IMR-90 (cell line): ENCODE data around the gene GHR. TPM values are rescaled to one million over a fixed set of nuclear protein-coding genes. Genes with fewer than 3 reads are reported as not detected.

ENCODE experiments used
- ATAC-seq: fragments of 200-7000 bp; cut with Tn5 transposase; 2 replicates; pipeline ENCODE4 v1.9.1; 2020; ENCODE audit warnings: low read depth, mild to moderate bottlenecking, moderate library complexity
- BruUV-seq: library from RNA; stranded (reverse); fragments of 400-500 nt; replicated peaks from 2 replicates; lab custom pipeline; 2021; lab: Mats Ljungman, UMichigan
- CTCF ChIA-PET: fragments of 300-600 bp; formaldehyde crosslinking; extraction: SDS; loops from one replicate; lab custom pipeline; 2021; ENCODE audit warnings: antibody characterized with exemption; lab: Yijun Ruan, JAX
- POLR2A ChIA-PET: fragments of 300-600 bp; sonication (Branson Sonifier 250); formaldehyde crosslinking; loops from one replicate; lab custom pipeline; 2022; ENCODE audit warnings: antibody characterized with exemption; ENCODE audit not compliant: unreplicated experiment; lab: Charles Lee
- DNase-seq: peaks from one replicate; pipeline ENCODE4 v3.0.0; 2013
- H2AFZ ChIP-seq: replicated peaks from 2 replicates; pipeline ENCODE3; 2013; ENCODE audit warnings: low read length, mild to moderate bottlenecking; ENCODE audit not compliant: poor library complexity
- H2AK5ac ChIP-seq: 2 replicates; pipeline ENCODE4 v1.6.1; 2013; ENCODE audit warnings: low read depth, low read length, inconsistent platforms
- H2AK9ac ChIP-seq: replicated peaks from 2 replicates; pipeline ENCODE3; 2013; ENCODE audit warnings: mild to moderate bottlenecking, low read depth, low read length, moderate library complexity; ENCODE audit not compliant: poor library complexity
- H2BK120ac ChIP-seq: 2 replicates; pipeline ENCODE4 v1.6.1; 2013; ENCODE audit warnings: low read depth, low read length, inconsistent platforms
- H2BK15ac ChIP-seq: 3 replicates; pipeline ENCODE4 v1.6.1; 2013; ENCODE audit warnings: low read depth, low read length, inconsistent platforms
- H2BK20ac ChIP-seq: 2 replicates; pipeline ENCODE4 v1.6.1; 2013; ENCODE audit warnings: low read depth, mild to moderate bottlenecking, inconsistent platforms, low read length, moderate library complexity
- H2BK5ac ChIP-seq: 2 replicates; pipeline ENCODE4 v1.6.1; 2013; ENCODE audit warnings: mild to moderate bottlenecking, low read depth, low read length, inconsistent platforms; ENCODE audit not compliant: poor library complexity, severe bottlenecking
- H3K14ac ChIP-seq: replicated peaks from 2 replicates; pipeline ENCODE4 v1.6.1; 2013; ENCODE audit warnings: low read depth, low read length, inconsistent platforms
- H3K18ac ChIP-seq: 2 replicates; pipeline ENCODE4 v1.6.1; 2013; ENCODE audit warnings: low read depth, low read length, control low read depth
- H3K23ac ChIP-seq: 2 replicates; pipeline ENCODE4 v1.6.1; 2013; ENCODE audit warnings: low read depth, low read length, inconsistent platforms
- H3K27ac ChIP-seq: 2 replicates; pipeline ENCODE4 v1.5.1; 2013; ENCODE audit warnings: mild to moderate bottlenecking, control low read depth, low read length; ENCODE audit not compliant: insufficient read depth
- H3K27me3 ChIP-seq: 2 replicates; pipeline ENCODE4 v1.6.1; 2013; ENCODE audit warnings: low read length; ENCODE audit not compliant: control insufficient read depth, insufficient read depth
- H3K36me3 ChIP-seq: 2 replicates; pipeline ENCODE4 v1.6.1; 2013; ENCODE audit warnings: low read length, mixed read lengths; ENCODE audit not compliant: control insufficient read depth, insufficient read depth
- H3K4ac ChIP-seq: 2 replicates; pipeline ENCODE4 v1.6.1; 2013; ENCODE audit warnings: low read depth, low read length, inconsistent platforms
- H3K4me1 ChIP-seq: 2 replicates; pipeline ENCODE4 v1.6.1; 2013; ENCODE audit warnings: low read length, mixed read lengths; ENCODE audit not compliant: control insufficient read depth, insufficient read depth
- H3K4me2 ChIP-seq: 2 replicates; pipeline ENCODE4 v1.6.1; 2013; ENCODE audit warnings: low read depth, mild to moderate bottlenecking, control low read depth, low read length, moderate library complexity
- H3K4me3 ChIP-seq: 2 replicates; pipeline ENCODE4 v1.5.1; 2013; ENCODE audit warnings: low read depth, mild to moderate bottlenecking, control low read depth, low read length, moderate library complexity; ENCODE audit not compliant: insufficient read depth
- H3K56ac ChIP-seq: 2 replicates; pipeline ENCODE4 v1.6.1; 2013; ENCODE audit warnings: low read length, inconsistent platforms; ENCODE audit not compliant: insufficient read depth; ENCODE audit errors: extremely low read depth
- H3K79me1 ChIP-seq, 2 experiments: 2 replicates each; pipeline ENCODE4 v1.6.1; 2013; ENCODE audit warnings: low read length in 2 of 2, inconsistent platforms in 1 of 2, low read depth in 1 of 2
- H3K9ac ChIP-seq: 2 replicates; pipeline ENCODE4 v1.6.1; 2013; ENCODE audit warnings: low read depth, low read length, control low read depth
- H3K9me1 ChIP-seq: 2 replicates; pipeline ENCODE4 v1.6.1; 2013; ENCODE audit warnings: low read length, inconsistent platforms; ENCODE audit not compliant: insufficient read depth
- H3K9me3 ChIP-seq: 2 replicates; pipeline ENCODE4 v1.6.1; 2013; ENCODE audit warnings: low read length; ENCODE audit not compliant: control insufficient read depth, insufficient read depth
- H4K20me1 ChIP-seq: 2 replicates; pipeline ENCODE4 v1.6.1; 2013; ENCODE audit warnings: low read length, inconsistent platforms; ENCODE audit not compliant: insufficient read depth
- H4K5ac ChIP-seq: 2 replicates; pipeline ENCODE4 v1.6.1; 2013; ENCODE audit warnings: mild to moderate bottlenecking, low read depth, low read length, control low read depth
- H4K8ac ChIP-seq, 2 experiments: 2 replicates each; pipeline ENCODE4 v1.6.1; 2013; ENCODE audit warnings: low read depth in 2 of 2, low read length in 2 of 2, control low read depth in 1 of 2, inconsistent platforms in 1 of 2
- H4K91ac ChIP-seq: 2 replicates; pipeline ENCODE4 v1.6.1; 2013; ENCODE audit warnings: low read depth, low read length, inconsistent platforms; ENCODE audit not compliant: insufficient read depth
- CEBPB ChIP-seq: IDR thresholded peaks from 2 replicates; pipeline ENCODE4 v1.6.1; 2012; ENCODE audit warnings: low read depth, low read length, improper control_type of control experiment
- CHD1 ChIP-seq: IDR thresholded peaks from 2 replicates; pipeline ENCODE4 v1.6.1; 2012; ENCODE audit warnings: low read depth, low read length, improper control_type of control experiment
- FOS ChIP-seq: fragments of 150-350 bp; IDR thresholded peaks from 2 replicates; pipeline ENCODE4 v1.6.1; 2016; ENCODE audit warnings: low read depth, low read length
- MAFK ChIP-seq: IDR thresholded peaks from 2 replicates; pipeline ENCODE4 v1.6.1; 2012; ENCODE audit warnings: low read depth, low read length, improper control_type of control experiment
- NFE2L2 ChIP-seq: fragments of 150-350 bp; IDR thresholded peaks from 2 replicates; pipeline ENCODE4 v1.6.1; 2016; ENCODE audit warnings: low read depth, mild to moderate bottlenecking, low read length
- POLR2A ChIP-seq: IDR thresholded peaks from 2 replicates; pipeline ENCODE4 v1.6.1; 2012; ENCODE audit warnings: mild to moderate bottlenecking, low read depth, low read length
- RAD21 ChIP-seq: IDR thresholded peaks from 2 replicates; pipeline ENCODE4 v1.6.1; 2012; ENCODE audit warnings: low read length, improper control_type of control experiment
- RCOR1 ChIP-seq: IDR thresholded peaks from 2 replicates; pipeline ENCODE4 v1.6.1; 2012; ENCODE audit warnings: mild to moderate bottlenecking, low read length, improper control_type of control experiment; ENCODE audit not compliant: insufficient replicate concordance
- SMC3 ChIP-seq: fragments of 150-350 bp; IDR thresholded peaks from 2 replicates; pipeline ENCODE4 v1.6.1; 2016; ENCODE audit warnings: low read depth, mild to moderate bottlenecking, antibody characterized with exemption, low read length, moderate library complexity
- USF2 ChIP-seq: fragments of 150-350 bp; IDR thresholded peaks from 2 replicates; pipeline ENCODE4 v1.6.1; 2017; ENCODE audit warnings: mild to moderate bottlenecking, antibody characterized with exemption, low read length, low read depth
- WGBS, 2 experiments: methylation state at CpG; one replicate each; pipeline versions ENCODE4 v1.1.5 to v1.1.7; 2013; ENCODE audit warnings: missing lambda C conversion rate in 2 of 2; ENCODE audit not compliant: insufficient read length in 1 of 2; ENCODE audit errors: extremely low coverage in 2 of 2; 5-methylcytosine and 5-hydroxymethylcytosine counted together
- dilution Hi-C: fragments of 300-500 bp; cut with HindIII; formaldehyde crosslinking; loops from one replicate; pipeline ENCODE4 v1.14.3; 2018; ENCODE audit warnings: low sequenced_read_pairs; ENCODE audit not compliant: unreplicated experiment
- in situ Hi-C: fragments of 300-500 bp; cut with MboI; formaldehyde crosslinking; loops from 3 replicates; pipeline ENCODE4 v1.14.3; 2019; ENCODE audit warnings: low sequenced_read_pairs, inconsistent platforms, mixed read lengths
- intact Hi-C: fragments of 100-400 bp; cut with micrococcal nuclease; formaldehyde crosslinking; loops from 2 replicates; pipeline ENCODE4 v1.10.0; 2022
- polyA plus RNA-seq, 3 experiments: library from polyadenylated mRNA; depleted of rRNA; stranded (reverse); fragments of >200 nt; gene quantifications; 2 replicates each; pipeline ENCODE4 v1.2.3, GENCODE V29; 2012; ENCODE audit warnings: low replicate concordance in 1 of 3
- total RNA-seq: library from RNA; depleted of rRNA; stranded (reverse); fragments of >200 nt; gene quantifications from 2 replicates; pipeline ENCODE4 v1.2.3, GENCODE V29; 2012
- TF ChIP-seq, protein P1 (sequence below): conservative IDR thresholded peaks from 2 replicates; pipeline ENCODE4 v1.5.1; 2012; ENCODE audit warnings: mild to moderate bottlenecking, low read depth, low read length, improper control_type of control experiment

Gene GHR
- total and polyA plus RNA-seq, 2 of the 4 experiments (the other 2 are of a cell fraction), result 0.36 to 1.1 TPM

DNA sequence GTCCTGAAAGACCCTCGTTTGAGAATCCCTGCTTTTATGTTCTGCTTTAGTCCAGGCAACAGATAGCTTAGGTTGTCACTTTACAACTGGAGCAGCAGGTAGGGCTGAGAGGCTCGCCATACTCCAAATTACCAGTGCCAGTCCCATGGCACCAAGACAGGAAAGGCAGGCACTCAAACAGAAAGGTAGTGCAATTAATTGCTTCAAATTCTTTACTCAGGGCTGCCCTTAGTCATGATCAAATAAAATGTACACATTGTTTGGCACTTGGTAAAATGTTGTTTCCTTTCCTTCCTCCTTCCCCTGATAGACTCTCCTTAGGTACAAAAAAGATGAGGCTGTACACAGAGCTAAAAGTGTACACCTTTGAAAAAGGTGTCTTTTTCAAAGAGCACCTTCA lies 217.6 kb downstream of the GHR start:
- H2BK15ac ChIP-seq, result no peak overlapping the region
- H3K14ac ChIP-seq, result no peak overlapping the region
- H3K4me2 ChIP-seq, result no peak overlapping the region
- no peak overlapping the region for H3K56ac ChIP-seq
- H2AK5ac ChIP-seq, result no peak overlapping the region
- CTCF ChIA-PET, result no interaction called here
- H3K18ac ChIP-seq, result no peak overlapping the region
- H3K23ac ChIP-seq, result no peak overlapping the region
- H3K79me1 ChIP-seq, result no peaks in the 10 kb centered on the region
- H3K36me3 ChIP-seq, result no peaks in the 10 kb centered on the region
- no peak overlapping the region for H4K8ac ChIP-seq
- in situ Hi-C loops (no loop called here), dilution Hi-C loops (no loop called here), intact Hi-C loops (no loop called here)
- no peak overlapping the region for H2AK9ac ChIP-seq
- no TSS peak for BruUV-seq
- H3K9me3 ChIP-seq, result no peaks in the 10 kb centered on the region
- no peak overlapping the region for H3K27ac ChIP-seq
- H3K4ac ChIP-seq, result no peak overlapping the region
- POLR2A ChIA-PET, result no interaction called here
- H2BK120ac ChIP-seq, result no peak overlapping the region
- H4K5ac ChIP-seq, result no peak overlapping the region
- H3K4me3 ChIP-seq, result no peak overlapping the region
- no peak overlapping the region for H2BK5ac ChIP-seq
- no peak overlapping the region for H4K91ac ChIP-seq
- H3K9ac ChIP-seq, result no peak overlapping the region
- no peak overlapping the region for H2AFZ ChIP-seq
- H4K20me1 ChIP-seq, result no peaks in the 10 kb centered on the region
- TF ChIP-seq USF2 (no peak), RCOR1 (no peak), POLR2A (no peak), SMC3 (no peak), FOS (no peak), MAFK (no peak), CEBPB (no peak), CHD1 (no peak), RAD21 (no peak), NFE2L2 (no peak)
- TF ChIP-seq, protein P1, sequence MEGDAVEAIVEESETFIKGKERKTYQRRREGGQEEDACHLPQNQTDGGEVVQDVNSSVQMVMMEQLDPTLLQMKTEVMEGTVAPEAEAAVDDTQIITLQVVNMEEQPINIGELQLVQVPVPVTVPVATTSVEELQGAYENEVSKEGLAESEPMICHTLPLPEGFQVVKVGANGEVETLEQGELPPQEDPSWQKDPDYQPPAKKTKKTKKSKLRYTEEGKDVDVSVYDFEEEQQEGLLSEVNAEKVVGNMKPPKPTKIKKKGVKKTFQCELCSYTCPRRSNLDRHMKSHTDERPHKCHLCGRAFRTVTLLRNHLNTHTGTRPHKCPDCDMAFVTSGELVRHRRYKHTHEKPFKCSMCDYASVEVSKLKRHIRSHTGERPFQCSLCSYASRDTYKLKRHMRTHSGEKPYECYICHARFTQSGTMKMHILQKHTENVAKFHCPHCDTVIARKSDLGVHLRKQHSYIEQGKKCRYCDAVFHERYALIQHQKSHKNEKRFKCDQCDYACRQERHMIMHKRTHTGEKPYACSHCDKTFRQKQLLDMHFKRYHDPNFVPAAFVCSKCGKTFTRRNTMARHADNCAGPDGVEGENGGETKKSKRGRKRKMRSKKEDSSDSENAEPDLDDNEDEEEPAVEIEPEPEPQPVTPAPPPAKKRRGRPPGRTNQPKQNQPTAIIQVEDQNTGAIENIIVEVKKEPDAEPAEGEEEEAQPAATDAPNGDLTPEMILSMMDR, result no peak
- WGBS, 2 experiments, result no CpG with 5 or more reads among the region's 2 CpGs
- no peak for ATAC-seq
- H3K27me3 ChIP-seq, result no peaks in the 10 kb centered on the region
- DNase-seq, result no peak
- no peak overlapping the region for H2BK20ac ChIP-seq
- no peaks in the 10 kb centered on the region for H3K9me1 ChIP-seq
- H3K4me1 ChIP-seq, result no peaks in the 10 kb centered on the region
